HS-5 (cell line): ENCODE data around the gene TYSND1.
"Not testable (repeated sequence)": the region's sequence is repeated elsewhere in the genome, so short reads cannot be mapped to it uniquely, and the experiment has no call there.

Experiments used
- DNase-seq: peaks from one replicate; pipeline ENCODE4 v3.0.0-alpha.2; 2012; ENCODE audit warnings: low read depth

Gene TYSND1

GRCh38 chr10:70109064-70109729 lies 37.3 kb downstream of the TYSND1 start:
- DNase-seq, result no peak

- DNase-seq, result no peak
Observed at GRCh38 chr10:70106958-70107791, 39.3 kb downstream of the TYSND1 start.

GRCh38 chr10:70101668-70102067 lies 44.8 kb downstream of the TYSND1 start:
- no peak for DNase-seq

GRCh38 chr10:70101068-70101562 lies 45.4 kb downstream of the TYSND1 start:
- not testable (repeated sequence) for DNase-seq

GRCh38 chr10:70098271-70098670 lies 48.2 kb downstream of the TYSND1 start:
- DNase-seq, result no peak

- DNase-seq, result no peak
Observed at GRCh38 chr10:70097459-70097858, 49.0 kb downstream of the TYSND1 start.

- no peak for DNase-seq
Observed at GRCh38 chr10:70096705-70097420, 49.6 kb downstream of the TYSND1 start.

- DNase-seq, result no peak
Observed at GRCh38 chr10:70096016-70096704, 50.3 kb downstream of the TYSND1 start.

- DNase-seq, result no peak
Observed at GRCh38 chr10:70094250-70094649, 52.2 kb downstream of the TYSND1 start.

- DNase-seq, result no peak
Observed at GRCh38 chr10:70093335-70093944, 53.1 kb downstream of the TYSND1 start.

GRCh38 chr10:70092389-70092718 lies 54.1 kb downstream of the TYSND1 start:
- DNase-seq, result no peak

GRCh38 chr10:70090951-70091350 lies 55.5 kb downstream of the TYSND1 start:
- no peak for DNase-seq

GRCh38 chr10:70090013-70090412 lies 56.5 kb downstream of the TYSND1 start:
- no peak for DNase-seq

- no peak for DNase-seq
Observed at GRCh38 chr10:70088308-70088698, 58.2 kb downstream of the TYSND1 start.
